ENCODE measurements around the gene VDAC1.
A peak's percentile ranks its signal among the peaks of the same experiment; 100 is the strongest.

Gene VDAC1

GRCh38 chr5:133928587-133929393, 76.0 kb downstream of the VDAC1 start:
- no peak overlapping the region for H3K4me3 ChIP-seq (ENCODE audit: low read length)
- DNase-seq (ENCODE audit: low read depth): no peak
- no peak for TF ChIP-seq CTCF (conservative IDR thresholded peaks at IDR 0.05; ENCODE audit: low read length)

GRCh38 chr5:133927300-133928180, 77.2 kb downstream of the VDAC1 start:
- no peak overlapping the region for H3K4me3 ChIP-seq (ENCODE audit: low read length)
- DNase-seq (ENCODE audit: low read depth): no peak
- no peak for TF ChIP-seq CTCF (conservative IDR thresholded peaks at IDR 0.05; ENCODE audit: low read length)

- DNase-seq (ENCODE audit: low read depth): no peak
- no peak overlapping the region for H3K4me3 ChIP-seq (ENCODE audit: low read length)
- TF ChIP-seq CTCF (conservative IDR thresholded peaks at IDR 0.05; ENCODE audit: low read length): no peak
These were observed 78.1 kb downstream of the VDAC1 start for GRCh38 chr5:133926489-133927299.

GRCh38 chr5:133925866-133926488, 78.8 kb downstream of the VDAC1 start:
- TF ChIP-seq CTCF (conservative IDR thresholded peaks at IDR 0.05; ENCODE audit: low read length): no peak
- DNase-seq (ENCODE audit: low read depth): no peak

GRCh38 chr5:133925269-133925668, 79.5 kb downstream of the VDAC1 start:
- DNase-seq (ENCODE audit: low read depth): no peak
- no peak overlapping the region for H3K4me3 ChIP-seq (ENCODE audit: low read length)
- TF ChIP-seq CTCF (conservative IDR thresholded peaks at IDR 0.05; ENCODE audit: low read length): no peak

More at GRCh38 chr5:133925866-133926488, 78.8 kb downstream of the VDAC1 start:
- no peak overlapping the region for H3K4me3 ChIP-seq (ENCODE audit: low read length)

- TF ChIP-seq CTCF (conservative IDR thresholded peaks at IDR 0.05; ENCODE audit: low read length): no peak
- peak; percentile 33 for DNase-seq (ENCODE audit: low read depth)
- no peak overlapping the region for H3K4me3 ChIP-seq (ENCODE audit: low read length)
These were observed 80.4 kb downstream of the VDAC1 start for GRCh38 chr5:133924221-133924920.
